GM23338 (cell line): ENCODE measurements around the gene SLC25A42. TPM values are rescaled to one million over a fixed set of nuclear protein-coding genes. Genes with fewer than 3 reads are reported as not detected.

Experiments
- ATAC-seq: fragments of 200-7000 bp; cut with Tn5 transposase; 3 replicates; pipeline ENCODE4 v1.9.1; 2020
- DNase-seq: peaks from one replicate; pipeline ENCODE4 v3.0.0-alpha.2; 2015; ENCODE audit warnings: low spot score
- H2AFZ ChIP-seq: fragments of 200-600 bp; sonication (generic); 2 replicates; pipeline ENCODE4 v1.8.0; 2016; ENCODE audit warnings: antibody characterized with exemption, mild to moderate bottlenecking, moderate library complexity
- H3F3A ChIP-seq: fragments of 200-600 bp; sonication (generic); replicated peaks from 2 replicates; pipeline ENCODE4 v1.8.0; 2017; ENCODE audit warnings: antibody characterized with exemption, mixed run types, low read depth
- H3K27ac ChIP-seq: fragments of 200-600 bp; sonication (generic); 2 replicates; pipeline ENCODE4 v1.6.1; 2016; ENCODE audit warnings: low read depth
- H3K27me3 ChIP-seq: fragments of 200-600 bp; sonication (generic); 2 replicates; pipeline ENCODE4 v1.8.0; 2016; ENCODE audit warnings: mild to moderate bottlenecking, mixed run types, moderate library complexity; ENCODE audit not compliant: insufficient read depth
- H3K36me3 ChIP-seq: fragments of 200-600 bp; sonication (generic); 2 replicates; pipeline ENCODE4 v1.8.0; 2016; ENCODE audit warnings: mild to moderate bottlenecking; ENCODE audit not compliant: insufficient read depth
- H3K4me1 ChIP-seq: fragments of 200-600 bp; sonication (generic); 2 replicates; pipeline ENCODE4 v1.8.0; 2016; ENCODE audit warnings: mild to moderate bottlenecking, moderate library complexity; ENCODE audit not compliant: insufficient read depth
- H3K4me2 ChIP-seq: fragments of 200-600 bp; sonication (generic); 2 replicates; pipeline ENCODE4 v1.7.1; 2017; ENCODE audit warnings: mixed run types
- H3K4me3 ChIP-seq: fragments of 200-600 bp; sonication (generic); 2 replicates; pipeline ENCODE4 v1.6.1; 2016; ENCODE audit warnings: mixed run types
- H3K79me2 ChIP-seq: fragments of 200-600 bp; sonication (generic); replicated peaks from 2 replicates; pipeline ENCODE4 v1.8.0; 2017; ENCODE audit warnings: mild to moderate bottlenecking; ENCODE audit not compliant: insufficient read depth
- H3K9me2 ChIP-seq: fragments of 200-600 bp; sonication (generic); 2 replicates; pipeline ENCODE4 v1.8.0; 2017; ENCODE audit not compliant: insufficient read depth
- H4K20me1 ChIP-seq: fragments of 200-600 bp; sonication (generic); replicated peaks from 2 replicates; pipeline ENCODE4 v1.8.0; 2017; ENCODE audit warnings: mild to moderate bottlenecking; ENCODE audit not compliant: insufficient read depth
- H3K27ac Mint-ChIP-seq: 2 replicates; pipeline ENCODE4 v1.8.0; 2020; ENCODE audit warnings: inconsistent platforms, mild to moderate bottlenecking, moderate library complexity, mixed read lengths
- H3K27me3 Mint-ChIP-seq: 3 replicates; pipeline ENCODE4 v1.8.0; 2022; ENCODE audit warnings: low read depth, mild to moderate bottlenecking, moderate library complexity, mixed read lengths, inconsistent platforms; ENCODE audit not compliant: insufficient read depth, poor library complexity
- H3K36me3 Mint-ChIP-seq: 3 replicates; pipeline ENCODE4 v1.8.0; 2021; ENCODE audit warnings: low read depth, mild to moderate bottlenecking, inconsistent platforms, moderate library complexity, mixed read lengths
- H3K4me1 Mint-ChIP-seq: 3 replicates; pipeline ENCODE4 v1.8.0; 2020; ENCODE audit warnings: mild to moderate bottlenecking, inconsistent platforms, mixed read lengths
- H3K4me3 Mint-ChIP-seq: 3 replicates; pipeline ENCODE4 v1.8.0; 2021; ENCODE audit warnings: moderate library complexity, mild to moderate bottlenecking, inconsistent platforms, mixed read lengths
- H3K9me3 Mint-ChIP-seq: 3 replicates; pipeline ENCODE4 v1.8.0; 2020; ENCODE audit warnings: moderate library complexity, mild to moderate bottlenecking, inconsistent platforms, mixed read lengths
- CREB1 ChIP-seq: fragments of 250-450 bp; sonication (Bioruptor Pico); IDR thresholded peaks from 2 replicates; pipeline ENCODE4 v1.5.0; 2020; ENCODE audit warnings: low read depth, mild to moderate bottlenecking, moderate library complexity
- CTCF ChIP-seq, 2 experiments: fragments of 200-600 bp in 1 of 2; sonication (generic) in 1 of 2; conservative IDR thresholded peaks; 2 replicates each; pipeline versions ENCODE4 v1.5.1 to v1.6.1; 2016 to 2017; ENCODE audit warnings: antibody characterized with exemption in 2 of 2, low read depth in 2 of 2, mild to moderate bottlenecking in 2 of 2, moderate library complexity in 1 of 2
- EZH2phosphoT487 ChIP-seq: fragments of 200-600 bp; sonication (generic); IDR thresholded peaks from one replicate; pipeline ENCODE4 v1.8.1; 2018; ENCODE audit warnings: antibody characterized with exemption; ENCODE audit not compliant: unreplicated experiment
- JUNB ChIP-seq: IDR thresholded peaks from one replicate; pipeline ENCODE4 v1.6.1; 2016; ENCODE audit warnings: antibody characterized with exemption; ENCODE audit not compliant: unreplicated experiment
- NANOG ChIP-seq: IDR thresholded peaks from 2 replicates; pipeline ENCODE4 v1.6.1; 2016; ENCODE audit warnings: antibody characterized with exemption, borderline replicate concordance
- POLR2AphosphoS5 ChIP-seq: IDR thresholded peaks from 2 replicates; pipeline ENCODE4 v1.6.1; 2016; ENCODE audit warnings: antibody characterized with exemption, low read depth
- REST ChIP-seq: IDR thresholded peaks from one replicate; pipeline ENCODE4 v1.6.1; 2018; ENCODE audit warnings: antibody characterized with exemption; ENCODE audit not compliant: unreplicated experiment
- ZNF114 ChIP-seq: fragments of 250-450 bp; sonication (Bioruptor Pico); IDR thresholded peaks from 2 replicates; pipeline ENCODE4 v1.5.0; 2020; ENCODE audit warnings: mild to moderate bottlenecking, moderate library complexity
- ZNF331 ChIP-seq: fragments of 250-450 bp; sonication (Bioruptor Pico); IDR thresholded peaks from 2 replicates; pipeline ENCODE4 v1.5.0; 2020; ENCODE audit warnings: low read depth, mild to moderate bottlenecking, moderate library complexity
- ZNF462 ChIP-seq: fragments of 250-450 bp; sonication (Bioruptor Pico); IDR thresholded peaks from 2 replicates; pipeline ENCODE4 v1.5.0; 2020; ENCODE audit warnings: mild to moderate bottlenecking, moderate library complexity
- polyA plus RNA-seq: library from polyadenylated mRNA; unstranded; fragments of >200 nt; fragmentation: Nextera tagmentation; extraction: Ambion mirVana; gene quantifications from 2 replicates; pipeline ENCODE4 v1.2.1, GENCODE V29; 2016
- total RNA-seq: library from RNA; depleted of rRNA; stranded (reverse); fragments of >200 nt; shearing (Covaris generic); gene quantifications from 2 replicates; pipeline ENCODE4 v1.2.3, GENCODE V29; 2014

Gene SLC25A42
- total and polyA plus RNA-seq, 2 experiments from 2014 or later, result 7.3 to 7.6 TPM

GRCh38 chr19:19071897-19072296 is 8.1 kb downstream of the SLC25A42 start:
- no peaks in the 10 kb centered on the region; the same call in 1 of the 2 replicates for H4K20me1 ChIP-seq
- no peaks in the 10 kb centered on the region for H3F3A ChIP-seq
- H3K9me3 Mint-ChIP-seq, result no peaks in the 10 kb centered on the region
- H3K4me1 Mint-ChIP-seq, result no peaks in the 10 kb centered on the region
- ATAC-seq (no peak), DNase-seq (no peak)
- TF ChIP-seq JUNB, result no peak
- TF ChIP-seq ZNF114 (CRISPR knock-in tag), result no peak
- TF ChIP-seq NANOG, result no peak
- TF ChIP-seq ZNF462, result no peak
- TF ChIP-seq REST, result no peak
- TF ChIP-seq POLR2AphosphoS5, result no peak
- no peak for TF ChIP-seq ZNF331 (CRISPR knock-in tag)
- TF ChIP-seq EZH2phosphoT487, result no peak
- no peak for TF ChIP-seq CREB1 (CRISPR knock-in tag)
- no peak for TF ChIP-seq CTCF (conservative IDR thresholded peaks at IDR 0.05; ENCODE audit: low read depth in 2 of 2)
- H3K4me3 Mint-ChIP-seq, result no peak overlapping the region
- H2AFZ ChIP-seq, result no peak overlapping the region
- H3K27me3 Mint-ChIP-seq, result peaks cover 31% of the 10 kb centered on the region
- no peaks in the 10 kb centered on the region for H3K9me2 ChIP-seq
- H3K27ac ChIP-seq, result no peak overlapping the region
- no peaks in the 10 kb centered on the region for H3K36me3 ChIP-seq
- H3K36me3 Mint-ChIP-seq, result no peaks in the 10 kb centered on the region
- H3K4me3 ChIP-seq, result no peak overlapping the region
- no peak overlapping the region for H3K4me2 ChIP-seq
- peaks cover 29% of the 10 kb centered on the region for H3K27me3 ChIP-seq
- no peak overlapping the region for H3K27ac Mint-ChIP-seq
- no peaks in the 10 kb centered on the region for H3K4me1 ChIP-seq
- H3K79me2 ChIP-seq, result no peaks in the 10 kb centered on the region
